Fibroblast of lung (primary cell): Measurements from ENCODE around the gene COG2.

Experiments used
- CTCF ChIP-seq, 2 donors: IDR thresholded peaks in 1 of 2; conservative IDR thresholded peaks in 1 of 2; 1 replicate in 1 of 2; 2 replicates in 1 of 2; pipeline ENCODE4 v1.5.1; 2011 to 2012; ENCODE audit warnings: low read length in 2 of 2, control low read depth in 1 of 2, inconsistent platforms in 1 of 2, low read depth in 1 of 2, mild to moderate bottlenecking in 1 of 2
- EZH2 ChIP-seq: IDR thresholded peaks from 2 replicates; pipeline ENCODE4 v1.5.1; 2012; ENCODE audit warnings: low read length, control low read depth, mild to moderate bottlenecking; ENCODE audit errors: missing control alignments

GRCh38 chr1:230596306-230596705, 46.0 kb upstream of the COG2 start:
- TF ChIP-seq CTCF (conservative IDR thresholded peaks at IDR 0.05 in 1 of 2, IDR thresholded peaks at IDR 0.05 in 1 of 2; ENCODE audit: low read depth in 1 of 2, low read length in 2 of 2) (no peak), EZH2 (no peak)
